GM23338 (cell line): ENCODE measurements around the gene GRID2. TPM values are rescaled to one million over a fixed set of nuclear protein-coding genes. Genes with fewer than 3 reads are reported as not detected.

Experiments used
- ATAC-seq: fragments of 200-7000 bp; cut with Tn5 transposase; 3 replicates; pipeline ENCODE4 v1.9.1; 2020
- DNase-seq: peaks from one replicate; pipeline ENCODE4 v3.0.0-alpha.2; 2015; ENCODE audit warnings: low spot score
- H2AFZ ChIP-seq: fragments of 200-600 bp; sonication (generic); 2 replicates; pipeline ENCODE4 v1.8.0; 2016; ENCODE audit warnings: antibody characterized with exemption, mild to moderate bottlenecking, moderate library complexity
- H3F3A ChIP-seq: fragments of 200-600 bp; sonication (generic); replicated peaks from 2 replicates; pipeline ENCODE4 v1.8.0; 2017; ENCODE audit warnings: antibody characterized with exemption, mixed run types, low read depth
- H3K27ac ChIP-seq: fragments of 200-600 bp; sonication (generic); 2 replicates; pipeline ENCODE4 v1.6.1; 2016; ENCODE audit warnings: low read depth
- H3K27me3 ChIP-seq: fragments of 200-600 bp; sonication (generic); 2 replicates; pipeline ENCODE4 v1.8.0; 2016; ENCODE audit warnings: mild to moderate bottlenecking, mixed run types, moderate library complexity; ENCODE audit not compliant: insufficient read depth
- H3K36me3 ChIP-seq: fragments of 200-600 bp; sonication (generic); 2 replicates; pipeline ENCODE4 v1.8.0; 2016; ENCODE audit warnings: mild to moderate bottlenecking; ENCODE audit not compliant: insufficient read depth
- H3K4me1 ChIP-seq: fragments of 200-600 bp; sonication (generic); 2 replicates; pipeline ENCODE4 v1.8.0; 2016; ENCODE audit warnings: mild to moderate bottlenecking, moderate library complexity; ENCODE audit not compliant: insufficient read depth
- H3K4me2 ChIP-seq: fragments of 200-600 bp; sonication (generic); 2 replicates; pipeline ENCODE4 v1.7.1; 2017; ENCODE audit warnings: mixed run types
- H3K4me3 ChIP-seq: fragments of 200-600 bp; sonication (generic); 2 replicates; pipeline ENCODE4 v1.6.1; 2016; ENCODE audit warnings: mixed run types
- H3K79me2 ChIP-seq: fragments of 200-600 bp; sonication (generic); replicated peaks from 2 replicates; pipeline ENCODE4 v1.8.0; 2017; ENCODE audit warnings: mild to moderate bottlenecking; ENCODE audit not compliant: insufficient read depth
- H3K9me2 ChIP-seq: fragments of 200-600 bp; sonication (generic); 2 replicates; pipeline ENCODE4 v1.8.0; 2017; ENCODE audit not compliant: insufficient read depth
- H4K20me1 ChIP-seq: fragments of 200-600 bp; sonication (generic); replicated peaks from 2 replicates; pipeline ENCODE4 v1.8.0; 2017; ENCODE audit warnings: mild to moderate bottlenecking; ENCODE audit not compliant: insufficient read depth
- H3K27ac Mint-ChIP-seq: 2 replicates; pipeline ENCODE4 v1.8.0; 2020; ENCODE audit warnings: inconsistent platforms, mild to moderate bottlenecking, moderate library complexity, mixed read lengths
- H3K27me3 Mint-ChIP-seq: 3 replicates; pipeline ENCODE4 v1.8.0; 2022; ENCODE audit warnings: low read depth, mild to moderate bottlenecking, moderate library complexity, mixed read lengths, inconsistent platforms; ENCODE audit not compliant: insufficient read depth, poor library complexity
- H3K36me3 Mint-ChIP-seq: 3 replicates; pipeline ENCODE4 v1.8.0; 2021; ENCODE audit warnings: low read depth, mild to moderate bottlenecking, inconsistent platforms, moderate library complexity, mixed read lengths
- H3K4me1 Mint-ChIP-seq: 3 replicates; pipeline ENCODE4 v1.8.0; 2020; ENCODE audit warnings: mild to moderate bottlenecking, inconsistent platforms, mixed read lengths
- H3K4me3 Mint-ChIP-seq: 3 replicates; pipeline ENCODE4 v1.8.0; 2021; ENCODE audit warnings: moderate library complexity, mild to moderate bottlenecking, inconsistent platforms, mixed read lengths
- H3K9me3 Mint-ChIP-seq: 3 replicates; pipeline ENCODE4 v1.8.0; 2020; ENCODE audit warnings: moderate library complexity, mild to moderate bottlenecking, inconsistent platforms, mixed read lengths
- CREB1 ChIP-seq: fragments of 250-450 bp; sonication (Bioruptor Pico); IDR thresholded peaks from 2 replicates; pipeline ENCODE4 v1.5.0; 2020; ENCODE audit warnings: low read depth, mild to moderate bottlenecking, moderate library complexity
- CTCF ChIP-seq, 2 experiments: fragments of 200-600 bp in 1 of 2; sonication (generic) in 1 of 2; conservative IDR thresholded peaks; 2 replicates each; pipeline versions ENCODE4 v1.5.1 to v1.6.1; 2016 to 2017; ENCODE audit warnings: antibody characterized with exemption in 2 of 2, low read depth in 2 of 2, mild to moderate bottlenecking in 2 of 2, moderate library complexity in 1 of 2
- ETS1 ChIP-seq: IDR thresholded peaks from 2 replicates; pipeline ENCODE4 v1.6.1; 2016; ENCODE audit warnings: antibody characterized with exemption
- EZH2 ChIP-seq: fragments of 200-600 bp; sonication (generic); IDR thresholded peaks from one replicate; pipeline ENCODE4 v1.8.0; 2017; ENCODE audit warnings: antibody characterized with exemption, mild to moderate bottlenecking, low read depth; ENCODE audit not compliant: unreplicated experiment
- EZH2phosphoT487 ChIP-seq: fragments of 200-600 bp; sonication (generic); IDR thresholded peaks from one replicate; pipeline ENCODE4 v1.8.1; 2018; ENCODE audit warnings: antibody characterized with exemption; ENCODE audit not compliant: unreplicated experiment
- JUNB ChIP-seq: IDR thresholded peaks from one replicate; pipeline ENCODE4 v1.6.1; 2016; ENCODE audit warnings: antibody characterized with exemption; ENCODE audit not compliant: unreplicated experiment
- NANOG ChIP-seq: IDR thresholded peaks from 2 replicates; pipeline ENCODE4 v1.6.1; 2016; ENCODE audit warnings: antibody characterized with exemption, borderline replicate concordance
- POLR2AphosphoS5 ChIP-seq: IDR thresholded peaks from 2 replicates; pipeline ENCODE4 v1.6.1; 2016; ENCODE audit warnings: antibody characterized with exemption, low read depth
- REST ChIP-seq: IDR thresholded peaks from one replicate; pipeline ENCODE4 v1.6.1; 2018; ENCODE audit warnings: antibody characterized with exemption; ENCODE audit not compliant: unreplicated experiment
- STAT1 ChIP-seq: IDR thresholded peaks from one replicate; pipeline ENCODE4 v1.6.1; 2016; ENCODE audit warnings: antibody characterized with exemption; ENCODE audit not compliant: unreplicated experiment
- ZNF114 ChIP-seq: fragments of 250-450 bp; sonication (Bioruptor Pico); IDR thresholded peaks from 2 replicates; pipeline ENCODE4 v1.5.0; 2020; ENCODE audit warnings: mild to moderate bottlenecking, moderate library complexity
- ZNF331 ChIP-seq: fragments of 250-450 bp; sonication (Bioruptor Pico); IDR thresholded peaks from 2 replicates; pipeline ENCODE4 v1.5.0; 2020; ENCODE audit warnings: low read depth, mild to moderate bottlenecking, moderate library complexity
- polyA plus RNA-seq: library from polyadenylated mRNA; unstranded; fragments of >200 nt; fragmentation: Nextera tagmentation; extraction: Ambion mirVana; gene quantifications from 2 replicates; pipeline ENCODE4 v1.2.1, GENCODE V29; 2016
- total RNA-seq: library from RNA; depleted of rRNA; stranded (reverse); fragments of >200 nt; shearing (Covaris generic); gene quantifications from 2 replicates; pipeline ENCODE4 v1.2.3, GENCODE V29; 2014
- TF ChIP-seq, protein P1 (sequence below): fragments of 250-450 bp; sonication (Bioruptor Pico); IDR thresholded peaks from 2 replicates; pipeline ENCODE4 v1.5.0; 2020; ENCODE audit warnings: mild to moderate bottlenecking, moderate library complexity

Gene GRID2
- total and polyA plus RNA-seq, 2 experiments from 2014 or later = 19.9 to 65.4 TPM

DNA sequence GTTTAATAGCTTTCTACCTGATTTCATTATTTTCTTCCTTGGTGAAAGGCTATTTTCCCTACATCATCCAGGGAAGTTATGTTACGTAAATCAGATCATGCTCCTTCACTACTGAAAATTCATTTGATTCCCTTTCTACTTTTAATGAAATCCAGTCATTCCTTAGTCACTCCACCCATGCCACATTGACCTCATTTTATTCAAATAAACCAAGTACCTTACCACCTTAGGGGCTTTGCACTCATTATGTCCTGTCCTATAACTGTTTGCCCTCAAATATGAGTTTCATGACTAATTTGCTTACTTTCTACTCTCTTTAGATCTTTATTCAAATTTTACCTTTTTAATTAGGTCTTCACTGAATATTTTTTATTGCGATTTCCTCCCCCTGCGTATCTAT, 374.0 kb downstream of the GRID2 start (continued):
- TF ChIP-seq ETS1 = no peak
- TF ChIP-seq EZH2phosphoT487 = no peak

DNA sequence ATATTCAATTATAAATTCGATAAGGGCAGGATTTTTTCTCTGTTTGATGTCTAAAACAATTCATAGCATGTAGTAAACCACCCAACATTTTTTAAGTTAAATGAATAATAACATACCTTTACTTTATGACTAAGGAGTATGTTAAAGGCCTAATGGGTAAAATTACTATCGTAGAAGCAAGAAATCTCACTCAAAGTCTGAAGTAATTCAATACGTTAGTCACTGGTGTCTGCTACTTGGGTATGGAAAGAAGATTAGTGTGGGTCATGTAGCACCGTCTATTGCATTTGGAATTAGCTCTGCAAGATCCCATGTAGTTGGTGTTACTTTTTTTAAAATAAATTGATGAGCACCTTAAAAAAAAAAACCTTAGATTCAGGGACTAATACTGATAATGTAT, 374.5 kb downstream of the GRID2 start:
- no peak overlapping the region for H3K4me3 ChIP-seq
- no peak for TF ChIP-seq STAT1
- TF ChIP-seq ZNF114 (CRISPR knock-in tag) = no peak
- no peak for TF ChIP-seq ZNF331 (CRISPR knock-in tag)
- no peak for TF ChIP-seq JUNB
- no peak for TF ChIP-seq NANOG
- no peak for TF ChIP-seq REST
- TF ChIP-seq EZH2phosphoT487 = no peak
- no peak for TF ChIP-seq EZH2
- TF ChIP-seq POLR2AphosphoS5 = no peak
- no peak for TF ChIP-seq CTCF (conservative IDR thresholded peaks at IDR 0.05; ENCODE audit: low read depth in 2 of 2)
- TF ChIP-seq CREB1 (CRISPR knock-in tag) = no peak
- TF ChIP-seq, protein P1, sequence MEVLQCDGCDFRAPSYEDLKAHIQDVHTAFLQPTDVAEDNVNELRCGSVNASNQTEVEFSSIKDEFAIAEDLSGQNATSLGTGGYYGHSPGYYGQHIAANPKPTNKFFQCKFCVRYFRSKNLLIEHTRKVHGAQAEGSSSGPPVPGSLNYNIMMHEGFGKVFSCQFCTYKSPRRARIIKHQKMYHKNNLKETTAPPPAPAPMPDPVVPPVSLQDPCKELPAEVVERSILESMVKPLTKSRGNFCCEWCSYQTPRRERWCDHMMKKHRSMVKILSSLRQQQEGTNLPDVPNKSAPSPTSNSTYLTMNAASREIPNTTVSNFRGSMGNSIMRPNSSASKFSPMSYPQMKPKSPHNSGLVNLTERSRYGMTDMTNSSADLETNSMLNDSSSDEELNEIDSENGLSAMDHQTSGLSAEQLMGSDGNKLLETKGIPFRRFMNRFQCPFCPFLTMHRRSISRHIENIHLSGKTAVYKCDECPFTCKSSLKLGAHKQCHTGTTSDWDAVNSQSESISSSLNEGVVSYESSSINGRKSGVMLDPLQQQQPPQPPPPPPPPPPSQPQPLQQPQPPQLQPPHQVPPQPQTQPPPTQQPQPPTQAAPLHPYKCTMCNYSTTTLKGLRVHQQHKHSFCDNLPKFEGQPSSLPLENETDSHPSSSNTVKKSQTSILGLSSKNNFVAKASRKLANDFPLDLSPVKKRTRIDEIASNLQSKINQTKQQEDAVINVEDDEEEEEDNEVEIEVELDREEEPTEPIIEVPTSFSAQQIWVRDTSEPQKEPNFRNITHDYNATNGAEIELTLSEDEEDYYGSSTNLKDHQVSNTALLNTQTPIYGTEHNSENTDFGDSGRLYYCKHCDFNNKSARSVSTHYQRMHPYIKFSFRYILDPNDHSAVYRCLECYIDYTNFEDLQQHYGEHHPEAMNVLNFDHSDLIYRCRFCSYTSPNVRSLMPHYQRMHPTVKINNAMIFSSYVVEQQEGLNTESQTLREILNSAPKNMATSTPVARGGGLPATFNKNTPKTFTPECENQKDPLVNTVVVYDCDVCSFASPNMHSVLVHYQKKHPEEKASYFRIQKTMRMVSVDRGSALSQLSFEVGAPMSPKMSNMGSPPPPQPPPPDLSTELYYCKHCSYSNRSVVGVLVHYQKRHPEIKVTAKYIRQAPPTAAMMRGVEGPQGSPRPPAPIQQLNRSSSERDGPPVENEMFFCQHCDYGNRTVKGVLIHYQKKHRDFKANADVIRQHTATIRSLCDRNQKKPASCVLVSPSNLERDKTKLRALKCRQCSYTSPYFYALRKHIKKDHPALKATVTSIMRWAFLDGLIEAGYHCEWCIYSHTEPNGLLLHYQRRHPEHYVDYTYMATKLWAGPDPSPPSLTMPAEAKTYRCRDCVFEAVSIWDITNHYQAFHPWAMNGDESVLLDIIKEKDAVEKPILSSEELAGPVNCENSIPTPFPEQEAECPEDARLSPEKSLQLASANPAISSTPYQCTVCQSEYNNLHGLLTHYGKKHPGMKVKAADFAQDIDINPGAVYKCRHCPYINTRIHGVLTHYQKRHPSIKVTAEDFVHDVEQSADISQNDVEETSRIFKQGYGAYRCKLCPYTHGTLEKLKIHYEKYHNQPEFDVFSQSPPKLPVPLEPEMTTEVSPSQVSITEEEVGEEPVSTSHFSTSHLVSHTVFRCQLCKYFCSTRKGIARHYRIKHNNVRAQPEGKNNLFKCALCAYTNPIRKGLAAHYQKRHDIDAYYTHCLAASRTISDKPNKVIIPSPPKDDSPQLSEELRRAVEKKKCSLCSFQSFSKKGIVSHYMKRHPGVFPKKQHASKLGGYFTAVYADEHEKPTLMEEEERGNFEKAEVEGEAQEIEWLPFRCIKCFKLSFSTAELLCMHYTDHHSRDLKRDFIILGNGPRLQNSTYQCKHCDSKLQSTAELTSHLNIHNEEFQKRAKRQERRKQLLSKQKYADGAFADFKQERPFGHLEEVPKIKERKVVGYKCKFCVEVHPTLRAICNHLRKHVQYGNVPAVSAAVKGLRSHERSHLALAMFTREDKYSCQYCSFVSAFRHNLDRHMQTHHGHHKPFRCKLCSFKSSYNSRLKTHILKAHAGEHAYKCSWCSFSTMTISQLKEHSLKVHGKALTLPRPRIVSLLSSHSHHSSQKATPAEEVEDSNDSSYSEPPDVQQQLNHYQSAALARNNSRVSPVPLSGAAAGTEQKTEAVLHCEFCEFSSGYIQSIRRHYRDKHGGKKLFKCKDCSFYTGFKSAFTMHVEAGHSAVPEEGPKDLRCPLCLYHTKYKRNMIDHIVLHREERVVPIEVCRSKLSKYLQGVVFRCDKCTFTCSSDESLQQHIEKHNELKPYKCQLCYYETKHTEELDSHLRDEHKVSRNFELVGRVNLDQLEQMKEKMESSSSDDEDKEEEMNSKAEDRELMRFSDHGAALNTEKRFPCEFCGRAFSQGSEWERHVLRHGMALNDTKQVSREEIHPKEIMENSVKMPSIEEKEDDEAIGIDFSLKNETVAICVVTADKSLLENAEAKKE (CRISPR knock-in tag) = no peak

More for the DNA sequence above, 374.5 kb downstream of the GRID2 start:
- ATAC-seq (no peak), DNase-seq (no peak)
- Histone ChIP-seq H3K4me2 (no peak overlapping the region), H2AFZ (no peak overlapping the region), H3K27ac (no peak overlapping the region), H4K20me1 (no peaks in the 10 kb centered on the region), H3K27me3 (no peaks in the 10 kb centered on the region), H3K9me2 (no peaks in the 10 kb centered on the region), H3K79me2 (0 out of 2 replicates have a peak, but pooled peaks cover 4% of the 10 kb centered on the region), H3K36me3 (no peaks in the 10 kb centered on the region; the same call in 1 of the 2 replicates), H3F3A (no peaks in the 10 kb centered on the region), H3K4me1 (peaks cover 11% of the 10 kb centered on the region; the same call in 1 of the 2 replicates)
- Mint-ChIP-seq H3K9me3 (no peaks in the 10 kb centered on the region), H3K4me1 (peaks cover 13% of the 10 kb centered on the region), H3K36me3 (peaks cover 6% of the 10 kb centered on the region; the same call in 2 of the 3 replicates), H3K4me3 (no peak overlapping the region), H3K27ac (no peak overlapping the region), H3K27me3 (peaks cover 6% of the 10 kb centered on the region)
